D721Med (cell line): ENCODE measurements around the gene LRRC49.

ENCODE experiments used
- DNase-seq: peaks from one replicate; pipeline ENCODE4 v3.0.0; 2011; ENCODE audit warnings: low spot score; ENCODE audit not compliant: insufficient read length
- FAIRE-seq: peaks from 2 replicates; lab custom pipeline; 2011; peaks lifted over from hg19 to GRCh38; lab: Jason Lieb, UNC
- CTCF ChIP-seq: IDR thresholded peaks from 2 replicates; pipeline ENCODE4 v1.5.1; 2012; ENCODE audit warnings: mild to moderate bottlenecking, control low read depth; ENCODE audit not compliant: insufficient read depth; ENCODE audit errors: missing control alignments

LRRC49 gene

GRCh38 chr15:70873232-70874054, 19.2 kb upstream of the LRRC49 start:
- no peak for DNase-seq
- no peak for FAIRE-seq
- TF ChIP-seq CTCF = no peak

- DNase-seq = no peak
- peak; percentile 34 for TF ChIP-seq CTCF
- FAIRE-seq = no peak
Measured at GRCh38 chr15:70875001-70875782, 17.4 kb upstream of the LRRC49 start.

GRCh38 chr15:70876011-70876410, 16.6 kb upstream of the LRRC49 start:
- FAIRE-seq (no peak), DNase-seq (no peak)
- no peak for TF ChIP-seq CTCF

GRCh38 chr15:70876683-70877082, 15.9 kb upstream of the LRRC49 start:
- no peak for DNase-seq
- no peak for TF ChIP-seq CTCF
- FAIRE-seq = no peak

- no peak for FAIRE-seq
- no peak for DNase-seq
- TF ChIP-seq CTCF = no peak
Measured at GRCh38 chr15:70879401-70879800, 13.2 kb upstream of the LRRC49 start.

- no peak for FAIRE-seq
- no peak for DNase-seq
- TF ChIP-seq CTCF = no peak
Measured at GRCh38 chr15:70880781-70881180, 11.8 kb upstream of the LRRC49 start.
